HEK293 (cell line): ENCODE data around the gene PUDP.
"Not testable (repeated sequence)": the region's sequence is repeated elsewhere in the genome, so short reads cannot be mapped to it uniquely, and the experiment has no call there.

Experiments
- ELK4 ChIP-seq: IDR thresholded peaks from 2 replicates; pipeline ENCODE4 v1.6.1; 2011; ENCODE audit warnings: mild to moderate bottlenecking, low read depth, low read length, borderline replicate concordance
- REST ChIP-seq: fragments of 450-650 bp; formaldehyde crosslinking; IDR thresholded peaks from 2 replicates; pipeline ENCODE4 v1.5.1; 2016; ENCODE audit warnings: missing biosample characterization, missing genetic modification characterization
- SETDB1 ChIP-seq: IDR thresholded peaks from one replicate; pipeline ENCODE4 v1.6.1; 2017; ENCODE audit warnings: mild to moderate bottlenecking, low read length, moderate library complexity, mixed read lengths; ENCODE audit not compliant: insufficient read length
- ZBTB49 ChIP-seq: fragments of 450-650 bp; formaldehyde crosslinking; IDR thresholded peaks from 2 replicates; pipeline ENCODE4 v1.5.1; 2016; ENCODE audit warnings: missing biosample characterization, missing genetic modification characterization, low read depth
- ZNF121 ChIP-seq: fragments of 450-650 bp; formaldehyde crosslinking; IDR thresholded peaks from 2 replicates; pipeline ENCODE4 v1.5.1; 2016; ENCODE audit warnings: missing biosample characterization, missing genetic modification characterization
- ZNF513 ChIP-seq: fragments of 450-650 bp; IDR thresholded peaks from 2 replicates; pipeline ENCODE4 v1.5.1; 2018; ENCODE audit warnings: missing biosample characterization, missing genetic modification characterization
- ZNF518A ChIP-seq: fragments of 450-650 bp; formaldehyde crosslinking; conservative IDR thresholded peaks from 2 replicates; pipeline ENCODE4 v1.5.1; 2016; ENCODE audit warnings: low read depth, missing biosample characterization, missing genetic modification characterization
- ZNF629 ChIP-seq: fragments of 450-650 bp; formaldehyde crosslinking; IDR thresholded peaks from 2 replicates; pipeline ENCODE4 v1.5.1; 2017; ENCODE audit warnings: missing biosample characterization, missing genetic modification characterization
- ZNF645 ChIP-seq: fragments of 450-650 bp; formaldehyde crosslinking; IDR thresholded peaks from 2 replicates; pipeline ENCODE4; 2016; ENCODE audit warnings: missing biosample characterization, missing genetic modification characterization
- TF ChIP-seq, protein P1 (sequence below): fragments of 450-650 bp; formaldehyde crosslinking; IDR thresholded peaks from 2 replicates; pipeline ENCODE4 v1.5.1; 2016; ENCODE audit warnings: missing biosample characterization, missing genetic modification characterization

- TF ChIP-seq, protein P1, sequence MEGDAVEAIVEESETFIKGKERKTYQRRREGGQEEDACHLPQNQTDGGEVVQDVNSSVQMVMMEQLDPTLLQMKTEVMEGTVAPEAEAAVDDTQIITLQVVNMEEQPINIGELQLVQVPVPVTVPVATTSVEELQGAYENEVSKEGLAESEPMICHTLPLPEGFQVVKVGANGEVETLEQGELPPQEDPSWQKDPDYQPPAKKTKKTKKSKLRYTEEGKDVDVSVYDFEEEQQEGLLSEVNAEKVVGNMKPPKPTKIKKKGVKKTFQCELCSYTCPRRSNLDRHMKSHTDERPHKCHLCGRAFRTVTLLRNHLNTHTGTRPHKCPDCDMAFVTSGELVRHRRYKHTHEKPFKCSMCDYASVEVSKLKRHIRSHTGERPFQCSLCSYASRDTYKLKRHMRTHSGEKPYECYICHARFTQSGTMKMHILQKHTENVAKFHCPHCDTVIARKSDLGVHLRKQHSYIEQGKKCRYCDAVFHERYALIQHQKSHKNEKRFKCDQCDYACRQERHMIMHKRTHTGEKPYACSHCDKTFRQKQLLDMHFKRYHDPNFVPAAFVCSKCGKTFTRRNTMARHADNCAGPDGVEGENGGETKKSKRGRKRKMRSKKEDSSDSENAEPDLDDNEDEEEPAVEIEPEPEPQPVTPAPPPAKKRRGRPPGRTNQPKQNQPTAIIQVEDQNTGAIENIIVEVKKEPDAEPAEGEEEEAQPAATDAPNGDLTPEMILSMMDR (tag by site-specific recombination), result not testable (repeated sequence)
- not testable (repeated sequence) for TF ChIP-seq ZNF629 (tag by site-specific recombination); ZBTB49 (tag by site-specific recombination); ZNF645; ZNF513; ELK4; ZNF518A (tag by site-specific recombination); ZNF121 (tag by site-specific recombination); REST (tag by site-specific recombination); SETDB1
Measured at GRCh38 chrX:7178859-7179258, 30.9 kb upstream of the PUDP start.
